Measurements from ENCODE around the gene MTG1.
"Not testable (repeated sequence)": the region's sequence is repeated elsewhere in the genome, so short reads cannot be mapped to it uniquely, and the experiment has no call there.

DNA sequence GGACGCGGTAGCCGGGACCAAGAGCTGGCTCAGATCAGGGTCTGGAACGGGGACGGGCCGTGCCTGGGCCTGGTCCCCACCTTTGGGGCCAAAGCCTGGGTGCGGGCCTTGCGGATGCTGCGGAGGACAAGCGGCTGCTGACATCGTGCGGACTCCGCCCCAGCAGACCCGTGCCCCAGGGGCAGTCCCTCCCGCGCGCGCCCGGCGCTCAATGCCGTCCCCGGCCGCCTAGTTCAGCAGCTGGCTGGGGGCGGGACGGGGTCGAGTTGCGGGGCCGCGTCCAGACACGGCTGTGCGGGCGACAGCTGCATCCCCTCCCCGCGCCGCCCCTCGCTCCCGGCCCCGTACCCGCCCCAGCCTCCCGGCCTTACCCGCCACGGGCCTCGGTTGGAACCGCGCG is 30.1 kb downstream of the MTG1 start:
- TF ChIP-seq, protein P1, sequence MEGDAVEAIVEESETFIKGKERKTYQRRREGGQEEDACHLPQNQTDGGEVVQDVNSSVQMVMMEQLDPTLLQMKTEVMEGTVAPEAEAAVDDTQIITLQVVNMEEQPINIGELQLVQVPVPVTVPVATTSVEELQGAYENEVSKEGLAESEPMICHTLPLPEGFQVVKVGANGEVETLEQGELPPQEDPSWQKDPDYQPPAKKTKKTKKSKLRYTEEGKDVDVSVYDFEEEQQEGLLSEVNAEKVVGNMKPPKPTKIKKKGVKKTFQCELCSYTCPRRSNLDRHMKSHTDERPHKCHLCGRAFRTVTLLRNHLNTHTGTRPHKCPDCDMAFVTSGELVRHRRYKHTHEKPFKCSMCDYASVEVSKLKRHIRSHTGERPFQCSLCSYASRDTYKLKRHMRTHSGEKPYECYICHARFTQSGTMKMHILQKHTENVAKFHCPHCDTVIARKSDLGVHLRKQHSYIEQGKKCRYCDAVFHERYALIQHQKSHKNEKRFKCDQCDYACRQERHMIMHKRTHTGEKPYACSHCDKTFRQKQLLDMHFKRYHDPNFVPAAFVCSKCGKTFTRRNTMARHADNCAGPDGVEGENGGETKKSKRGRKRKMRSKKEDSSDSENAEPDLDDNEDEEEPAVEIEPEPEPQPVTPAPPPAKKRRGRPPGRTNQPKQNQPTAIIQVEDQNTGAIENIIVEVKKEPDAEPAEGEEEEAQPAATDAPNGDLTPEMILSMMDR (IDR thresholded peaks at IDR 0.05), result not testable (repeated sequence)
- TF ChIP-seq POLR2A (IDR thresholded peaks at IDR 0.05); EP300 (IDR thresholded peaks at IDR 0.05; ENCODE audit: low read depth): not testable (repeated sequence)
